ENCODE results near the gene MORN1. TPM values are rescaled to one million over a fixed set of nuclear protein-coding genes. Genes with fewer than 3 reads are reported as not detected.
A peak's percentile ranks its signal among the peaks of the same experiment; 100 is the strongest.

MORN1 gene
- total RNA-seq, 6 experiments from 2014 or later: 5.3 to 8.9 (median 6.9) TPM

DNA sequence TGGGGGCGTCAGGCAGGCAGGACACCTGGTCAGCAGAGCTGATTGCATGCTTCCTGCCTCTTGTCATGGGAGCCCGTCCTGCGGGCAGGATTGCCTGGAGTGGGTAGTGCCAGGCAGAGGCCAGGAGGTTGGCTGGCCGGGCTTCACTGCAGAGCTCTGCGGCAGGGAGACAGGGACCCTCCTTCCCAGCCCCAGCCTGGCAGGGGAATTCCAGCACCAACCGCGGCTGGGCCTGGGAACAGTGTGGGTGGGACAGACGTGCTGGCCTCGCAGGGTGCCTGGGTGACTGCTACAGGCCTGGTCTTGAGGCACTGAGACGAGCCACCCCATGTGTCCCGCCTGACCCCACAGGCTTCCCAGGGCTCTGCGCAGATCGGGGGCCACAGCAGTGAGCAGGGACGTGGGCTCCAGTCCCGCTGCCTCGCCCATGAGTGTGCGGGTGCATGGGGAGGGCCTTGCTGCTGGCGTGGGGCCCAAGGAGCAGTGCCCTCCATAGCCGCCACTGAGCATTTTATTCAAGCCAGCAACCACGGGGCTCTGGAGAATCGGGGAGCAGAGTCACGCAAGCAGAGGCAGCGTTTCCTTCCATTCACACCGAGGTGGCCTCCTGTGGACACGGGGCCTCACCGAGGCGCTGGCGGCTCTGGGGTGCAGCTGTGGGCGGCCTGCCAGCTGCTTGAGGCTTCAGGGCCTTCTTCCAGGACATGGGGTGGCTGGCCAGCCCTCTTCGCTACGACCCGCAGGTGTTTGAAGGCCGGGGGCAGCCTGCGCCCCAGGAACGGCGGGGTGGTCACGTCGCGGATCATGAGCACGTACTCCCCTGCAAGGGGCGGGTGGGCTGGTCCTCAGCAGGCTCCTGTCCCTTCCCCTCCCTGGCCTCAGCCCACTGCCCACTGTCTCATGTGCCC is 70.3 kb downstream of the MORN1 start:
- no peak overlapping the region for H3K4me3 Mint-ChIP-seq
- no peaks in the 10 kb centered on the region for H3K9me3 Mint-ChIP-seq
- no peaks in the 10 kb centered on the region; the same call in 1 of the 2 replicates for H3K36me3 Mint-ChIP-seq (ENCODE audit: low read depth)
- H3K27ac Mint-ChIP-seq: peak overlapping the region; percentile 73
- H3K4me1 Mint-ChIP-seq (ENCODE audit: low read depth): peaks cover 6% of the 10 kb centered on the region; the same call in 1 of the 2 replicates
- TF ChIP-seq CTCF (IDR thresholded peaks at IDR 0.05): no peak
- peaks cover 6% of the 10 kb centered on the region for H3K27me3 Mint-ChIP-seq (ENCODE audit: insufficient read depth)
- DNase-seq: no peak

DNA sequence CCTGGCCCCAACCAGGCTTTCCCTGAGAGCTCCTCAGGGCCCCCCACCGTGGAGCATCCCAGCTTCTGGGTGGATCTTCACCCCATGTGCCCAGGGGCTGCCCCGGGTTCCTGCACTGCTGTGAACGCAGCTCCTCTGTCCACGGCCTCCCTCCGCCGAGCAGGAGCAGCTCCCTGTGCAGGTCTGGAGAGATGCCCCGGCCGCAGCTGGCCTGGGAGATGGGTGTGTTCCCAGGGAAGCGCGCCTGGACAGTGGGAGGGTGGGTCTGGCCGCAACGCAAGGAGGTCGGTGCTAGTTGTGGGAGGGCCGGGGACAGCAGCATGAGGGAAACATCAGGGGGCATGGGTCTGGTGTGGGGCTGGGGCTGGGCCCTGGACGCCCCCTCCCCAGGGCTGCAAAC is 71.3 kb downstream of the MORN1 start:
- no peak for DNase-seq
- Mint-ChIP-seq H3K36me3 (ENCODE audit: low read depth) (no peaks in the 10 kb centered on the region; the same call in 1 of the 2 replicates), H3K27me3 (ENCODE audit: insufficient read depth) (peaks cover 5% of the 10 kb centered on the region), H3K9me3 (no peaks in the 10 kb centered on the region), H3K4me1 (ENCODE audit: low read depth) (peaks cover 6% of the 10 kb centered on the region; the same call in 1 of the 2 replicates), H3K4me3 (no peak overlapping the region), H3K27ac (no peak overlapping the region)
- TF ChIP-seq CTCF (IDR thresholded peaks at IDR 0.05): no peak

DNA sequence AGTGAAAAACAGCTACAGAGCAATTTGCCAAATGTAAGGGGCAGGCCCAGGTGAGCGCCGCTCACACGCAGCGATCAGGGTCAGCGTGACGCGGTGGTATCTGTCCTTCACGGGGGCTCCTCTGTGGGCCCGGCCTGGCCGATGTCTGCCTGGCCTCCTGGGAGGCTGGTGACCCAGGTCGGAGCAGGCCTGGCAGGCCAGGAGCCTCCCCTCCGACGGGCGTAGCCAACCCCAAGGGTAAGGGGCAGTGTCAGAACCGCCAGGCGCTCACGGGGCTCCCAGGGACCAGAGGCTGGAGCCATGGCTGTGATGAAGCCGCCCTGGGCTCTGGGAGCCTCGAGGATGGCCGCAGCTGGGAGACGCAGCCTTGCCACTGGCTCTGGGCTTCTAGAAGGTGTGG is 72.1 kb downstream of the MORN1 start:
- DNase-seq: no peak
- peaks cover 3% of the 10 kb centered on the region for H3K27me3 Mint-ChIP-seq (ENCODE audit: insufficient read depth)
- H3K4me1 Mint-ChIP-seq (ENCODE audit: low read depth): peaks cover 6% of the 10 kb centered on the region; the same call in 1 of the 2 replicates
- H3K27ac Mint-ChIP-seq: no peak overlapping the region
- H3K36me3 Mint-ChIP-seq (ENCODE audit: low read depth): no peaks in the 10 kb centered on the region
- no peaks in the 10 kb centered on the region for H3K9me3 Mint-ChIP-seq
- TF ChIP-seq CTCF (IDR thresholded peaks at IDR 0.05): no peak
- H3K4me3 Mint-ChIP-seq: no peak overlapping the region

GRCh38 chr1:2318314-2319278 is 72.8 kb downstream of the MORN1 start:
- Mint-ChIP-seq H3K36me3 (ENCODE audit: low read depth) (no peaks in the 10 kb centered on the region), H3K27me3 (ENCODE audit: insufficient read depth) (no peaks in the 10 kb centered on the region; the same call in 1 of the 2 replicates), H3K4me1 (ENCODE audit: low read depth) (peaks cover 6% of the 10 kb centered on the region; the same call in 1 of the 2 replicates), H3K9me3 (no peaks in the 10 kb centered on the region), H3K27ac (no peak overlapping the region), H3K4me3 (no peak overlapping the region)
- no peak for TF ChIP-seq CTCF (IDR thresholded peaks at IDR 0.05)
- DNase-seq: no peak
